Fibroblast of skin of back (primary cell): Measurements from ENCODE around the gene ASRGL1.
"Not testable (repeated sequence)": the region's sequence is repeated elsewhere in the genome, so short reads cannot be mapped to it uniquely, and the experiment has no call there.

Source experiments
- DNase-seq: peaks from one replicate; pipeline ENCODE4 v3.0.0-alpha.2; 2013

Gene ASRGL1

GRCh38 chr11:62352355-62353336, 15.4 kb downstream of the ASRGL1 start:
- no peak for DNase-seq

DNA sequence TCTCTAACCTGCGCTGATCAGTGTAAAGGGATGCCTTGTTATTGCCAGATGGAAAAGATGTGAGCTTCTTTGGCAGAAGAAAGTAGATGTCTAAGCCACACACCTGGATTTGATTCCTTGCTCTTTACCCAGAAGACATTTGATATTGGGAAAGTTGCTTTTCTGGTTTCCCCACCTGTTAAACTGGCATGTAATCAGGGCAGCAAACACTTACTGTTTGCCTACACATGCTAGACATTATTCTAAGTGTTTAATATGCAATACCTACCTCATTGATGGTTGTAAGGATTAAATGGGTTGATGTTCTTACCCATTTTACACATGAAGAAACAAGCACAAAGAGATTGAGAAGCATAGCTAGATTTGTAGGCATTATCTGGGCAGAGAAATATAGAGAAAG, 16.6 kb downstream of the ASRGL1 start:
- no peak for DNase-seq

GRCh38 chr11:62358273-62358672, 21.0 kb downstream of the ASRGL1 start:
- no peak for DNase-seq

DNA sequence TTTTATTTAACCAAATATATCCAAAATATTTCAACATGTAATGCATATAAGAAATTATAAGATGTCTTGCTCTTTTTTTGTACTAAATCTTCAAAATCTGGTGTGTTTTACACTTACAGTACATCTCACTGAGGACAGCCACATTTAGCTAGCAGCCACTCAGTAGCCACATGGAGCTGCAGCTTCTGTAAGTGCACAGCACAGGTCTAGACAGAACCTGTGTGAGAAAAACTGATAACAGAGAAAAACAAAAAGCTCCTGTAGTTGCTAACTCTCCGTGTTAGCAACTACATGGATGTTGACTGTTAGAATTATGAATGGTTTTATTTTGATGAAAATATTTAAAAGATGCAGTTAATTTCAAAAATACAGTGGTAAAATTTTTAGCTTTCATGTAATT, 22.2 kb downstream of the ASRGL1 start:
- DNase-seq = no peak

DNA sequence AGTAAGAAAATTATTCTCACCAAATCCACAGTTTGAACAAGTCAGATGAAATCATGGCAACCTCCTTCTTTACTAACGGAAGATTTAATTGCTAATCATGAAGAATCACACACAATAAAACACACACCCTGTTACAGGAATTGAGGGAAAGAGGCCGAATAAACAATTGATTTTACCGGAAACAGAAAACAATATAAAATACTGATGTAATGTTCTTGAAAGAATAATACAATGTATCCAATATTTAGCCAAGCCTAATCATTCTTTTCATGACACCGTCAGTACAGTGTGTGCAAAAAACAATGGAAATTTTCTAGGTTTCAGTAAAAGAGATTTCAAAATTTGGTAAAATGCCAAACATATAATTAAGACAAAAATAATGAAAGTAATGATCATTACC, 23.4 kb downstream of the ASRGL1 start:
- no peak for DNase-seq

DNA sequence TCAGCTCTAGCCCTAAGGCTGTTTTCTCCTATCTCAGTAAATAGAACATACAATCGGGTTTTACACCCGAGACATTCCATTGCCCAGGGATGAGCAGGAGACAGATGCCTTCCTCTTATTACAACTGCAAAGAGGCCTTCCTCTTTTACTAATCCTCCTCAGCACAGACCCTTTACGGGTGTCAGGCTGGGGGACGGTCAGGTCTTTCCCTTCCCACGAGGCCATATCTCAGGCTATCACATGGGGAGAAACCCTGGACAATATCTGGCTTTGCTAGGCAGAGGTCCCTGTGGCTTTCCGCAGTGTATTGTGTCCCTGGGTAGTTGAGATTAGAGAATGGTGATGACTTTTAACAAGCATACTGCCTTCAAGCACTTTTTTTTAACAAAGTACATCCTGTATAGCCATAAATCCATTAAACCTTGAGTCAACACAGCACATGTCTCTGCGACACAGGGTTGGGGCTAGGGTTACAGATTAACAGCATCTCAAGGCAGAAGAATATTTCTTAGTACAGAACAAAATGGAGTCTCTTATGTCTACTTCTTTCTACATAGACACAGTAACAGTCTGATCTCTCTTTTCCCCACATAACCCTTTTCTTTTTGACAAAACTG, 31.7 kb downstream of the ASRGL1 start:
- not testable (repeated sequence) for DNase-seq

GRCh38 chr11:62370743-62371440, 33.6 kb downstream of the ASRGL1 start:
- DNase-seq = no peak

DNA sequence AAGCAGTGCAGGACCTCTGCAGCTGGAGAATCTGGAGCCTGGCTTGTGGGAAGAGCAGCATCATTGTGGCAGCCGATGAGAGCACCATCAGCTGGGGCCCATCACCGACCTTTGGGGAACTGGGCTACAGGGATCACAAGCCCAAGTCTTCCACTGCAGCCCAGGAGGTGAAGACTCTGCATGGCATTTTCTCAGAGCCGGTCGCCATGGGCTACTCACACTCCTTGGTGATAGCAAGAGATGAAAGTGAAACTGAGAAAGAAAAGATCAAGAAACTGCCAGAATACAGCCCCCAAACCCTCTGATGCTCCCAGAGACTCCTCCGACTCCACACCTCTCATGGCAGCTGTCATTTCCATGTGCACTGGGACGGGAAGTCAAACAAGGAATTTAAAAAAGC, 35.6 kb downstream of the ASRGL1 start:
- DNase-seq = no peak

GRCh38 chr11:62373464-62374119, 36.3 kb downstream of the ASRGL1 start:
- no peak for DNase-seq

GRCh38 chr11:62374801-62375200, 37.6 kb downstream of the ASRGL1 start:
- no peak for DNase-seq

DNA sequence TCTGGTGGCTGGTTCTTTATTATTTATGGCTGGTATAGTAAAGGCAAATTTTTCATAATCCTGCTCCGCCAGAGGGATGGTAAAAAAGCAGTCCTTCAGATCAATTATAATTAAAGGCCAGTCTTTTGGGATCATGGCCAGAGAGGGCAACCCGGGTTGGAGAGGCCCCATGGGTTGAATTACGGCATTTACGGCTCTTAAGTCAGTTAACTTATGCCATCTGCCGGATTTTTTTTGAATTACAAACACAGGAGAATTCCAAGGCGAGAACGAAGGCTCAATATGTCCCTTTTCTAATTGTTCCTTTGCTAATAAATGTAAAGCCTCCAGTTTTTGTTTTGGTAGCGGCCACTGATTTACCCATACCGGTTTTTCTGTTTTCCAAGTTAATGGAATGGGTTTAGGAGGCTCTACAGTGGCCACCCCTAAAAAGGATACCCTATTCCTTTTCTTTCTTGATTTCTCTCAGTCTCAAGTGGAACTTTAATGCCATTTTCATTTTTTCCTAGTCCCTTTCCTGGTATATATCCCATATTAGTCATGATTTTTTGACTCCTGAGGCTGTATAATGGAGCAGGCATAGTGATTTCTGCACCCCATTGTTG, 41.3 kb downstream of the ASRGL1 start:
- DNase-seq = peak; percentile 52

DNA sequence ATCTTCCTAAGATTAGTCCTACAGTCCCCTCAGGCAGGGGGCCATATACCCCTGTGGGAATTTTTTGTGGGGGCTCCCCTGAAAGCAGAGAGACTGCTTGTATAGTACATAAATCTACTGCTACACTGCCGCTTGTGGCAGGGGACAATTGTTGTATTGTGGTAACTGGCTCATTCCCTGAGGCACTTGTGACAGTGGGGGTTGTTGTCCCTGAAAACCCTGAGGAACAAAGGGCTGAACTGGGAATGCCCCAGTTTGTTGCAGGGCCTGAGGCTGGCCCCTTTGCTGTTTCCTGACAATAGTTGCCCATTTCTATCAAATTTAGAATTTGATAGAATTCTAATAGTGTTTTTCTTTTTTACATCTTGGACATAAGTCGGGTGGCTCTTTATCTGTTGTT, 42.3 kb downstream of the ASRGL1 start:
- DNase-seq = not testable (repeated sequence)

- DNase-seq = peak; percentile 67
These were observed 43.6 kb downstream of the ASRGL1 start for GRCh38 chr11:62380821-62381245.

DNA sequence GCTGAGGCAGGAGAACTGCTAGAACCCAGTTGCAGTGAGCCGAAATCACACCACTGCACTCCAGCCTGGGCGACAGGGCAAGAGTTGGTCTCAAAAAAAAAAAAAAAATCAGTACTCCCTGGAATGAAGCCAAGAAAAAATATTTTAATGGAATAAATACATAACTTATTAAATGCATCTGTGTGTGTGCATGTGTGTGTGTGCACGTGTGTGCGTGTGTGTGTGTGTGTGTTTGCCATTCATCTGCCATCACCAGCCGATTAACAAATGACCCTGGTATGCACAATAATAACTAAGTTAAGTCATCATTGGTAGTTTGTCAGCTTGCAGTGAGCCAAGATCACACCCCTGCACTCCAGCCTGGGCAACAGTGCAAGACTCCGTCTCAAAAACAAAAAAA, 46.6 kb downstream of the ASRGL1 start:
- DNase-seq = no peak

DNA sequence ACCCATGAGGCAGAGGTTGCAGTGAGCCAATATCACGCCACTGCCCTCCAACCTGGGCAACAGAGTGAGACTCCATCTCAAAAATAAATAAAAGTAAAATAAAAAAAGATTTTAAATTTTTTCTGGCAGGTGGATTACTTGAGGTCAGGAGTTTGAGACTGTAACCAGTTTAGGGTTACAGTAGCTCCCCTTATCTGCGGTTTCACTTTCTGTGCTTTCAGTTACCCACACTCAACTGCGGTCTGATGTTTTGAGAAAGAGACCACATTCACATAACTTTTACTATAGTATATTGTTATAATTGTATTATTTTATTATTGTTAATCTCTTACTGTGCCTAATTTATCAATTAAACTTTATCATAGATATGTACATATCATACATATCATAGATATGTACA, 48.8 kb downstream of the ASRGL1 start:
- not testable (repeated sequence) for DNase-seq

- no peak for DNase-seq
These were observed 50.1 kb downstream of the ASRGL1 start for GRCh38 chr11:62387381-62387780.

GRCh38 chr11:62388999-62389398, 51.8 kb downstream of the ASRGL1 start:
- no peak for DNase-seq

- no peak for DNase-seq
These were observed 53.0 kb downstream of the ASRGL1 start for GRCh38 chr11:62390237-62390636.

- DNase-seq = no peak
These were observed 53.5 kb downstream of the ASRGL1 start for GRCh38 chr11:62390722-62391121.

DNA sequence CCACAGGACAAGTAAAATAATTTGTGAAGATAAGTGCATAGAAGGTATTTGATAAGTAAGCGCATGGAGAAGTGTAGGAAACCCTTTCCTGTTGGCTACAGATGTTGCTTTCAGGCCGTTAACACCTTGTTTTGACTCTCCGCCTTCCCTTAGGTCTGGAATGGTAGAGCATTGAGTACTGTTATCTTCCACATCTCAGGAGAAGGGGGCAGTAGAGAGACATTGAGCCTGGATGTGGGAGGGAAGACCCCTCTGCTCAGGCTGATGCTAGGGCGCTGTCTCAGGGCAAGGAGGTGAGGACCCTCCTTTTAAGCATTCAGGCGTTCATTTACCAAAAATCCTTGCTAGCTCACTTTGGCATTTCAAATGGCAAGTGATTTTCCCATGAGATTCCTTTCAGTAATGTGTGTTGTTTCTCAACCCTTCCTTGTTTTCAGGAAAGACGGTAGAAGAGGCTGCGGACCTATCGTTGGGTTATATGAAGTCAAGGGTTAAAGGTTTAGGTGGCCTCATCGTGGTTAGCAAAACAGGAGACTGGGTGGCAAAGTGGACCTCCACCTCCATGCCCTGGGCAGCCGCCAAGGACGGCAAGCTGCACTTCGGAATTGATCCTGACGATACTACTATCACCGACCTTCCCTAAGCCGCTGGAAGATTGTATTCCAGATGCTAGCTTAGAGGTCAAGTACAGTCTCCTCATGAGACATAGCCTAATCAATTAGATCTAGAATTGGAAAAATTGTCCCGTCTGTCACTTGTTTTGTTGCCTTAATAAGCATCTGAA, 54.6 kb downstream of the ASRGL1 start:
- DNase-seq = no peak

GRCh38 chr11:62392506-62392905, 55.3 kb downstream of the ASRGL1 start:
- no peak for DNase-seq
